OCI-LY3 (cell line): ENCODE data around the gene DCUN1D5.

Experiments used
- EZH2phosphoT487 ChIP-seq: fragments of 200-600 bp; shearing (Covaris generic); IDR thresholded peaks from 2 replicates; pipeline ENCODE4 v1.6.1; 2018; ENCODE audit warnings: antibody characterized with exemption, mixed run types, low read depth
- TF ChIP-seq, protein P1 (sequence below): fragments of 200-600, 300-600 bp; sonication (generic); IDR thresholded peaks from 2 replicates; pipeline ENCODE4 v1.5.1; 2014; ENCODE audit warnings: antibody characterized with exemption, low read length, low read depth

- TF ChIP-seq, protein P1, sequence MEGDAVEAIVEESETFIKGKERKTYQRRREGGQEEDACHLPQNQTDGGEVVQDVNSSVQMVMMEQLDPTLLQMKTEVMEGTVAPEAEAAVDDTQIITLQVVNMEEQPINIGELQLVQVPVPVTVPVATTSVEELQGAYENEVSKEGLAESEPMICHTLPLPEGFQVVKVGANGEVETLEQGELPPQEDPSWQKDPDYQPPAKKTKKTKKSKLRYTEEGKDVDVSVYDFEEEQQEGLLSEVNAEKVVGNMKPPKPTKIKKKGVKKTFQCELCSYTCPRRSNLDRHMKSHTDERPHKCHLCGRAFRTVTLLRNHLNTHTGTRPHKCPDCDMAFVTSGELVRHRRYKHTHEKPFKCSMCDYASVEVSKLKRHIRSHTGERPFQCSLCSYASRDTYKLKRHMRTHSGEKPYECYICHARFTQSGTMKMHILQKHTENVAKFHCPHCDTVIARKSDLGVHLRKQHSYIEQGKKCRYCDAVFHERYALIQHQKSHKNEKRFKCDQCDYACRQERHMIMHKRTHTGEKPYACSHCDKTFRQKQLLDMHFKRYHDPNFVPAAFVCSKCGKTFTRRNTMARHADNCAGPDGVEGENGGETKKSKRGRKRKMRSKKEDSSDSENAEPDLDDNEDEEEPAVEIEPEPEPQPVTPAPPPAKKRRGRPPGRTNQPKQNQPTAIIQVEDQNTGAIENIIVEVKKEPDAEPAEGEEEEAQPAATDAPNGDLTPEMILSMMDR, result no peak
- TF ChIP-seq EZH2phosphoT487, result no peak
Measured at GRCh38 chr11:103114836-103115235, 22.9 kb upstream of the DCUN1D5 start.
